ENCODE data around the gene ROCK2.
A peak's percentile ranks its signal among the peaks of the same experiment; 100 is the strongest.
"Not testable (repeated sequence)": the region's sequence is repeated elsewhere in the genome, so short reads cannot be mapped to it uniquely, and the experiment has no call there.

The ROCK2 gene

DNA sequence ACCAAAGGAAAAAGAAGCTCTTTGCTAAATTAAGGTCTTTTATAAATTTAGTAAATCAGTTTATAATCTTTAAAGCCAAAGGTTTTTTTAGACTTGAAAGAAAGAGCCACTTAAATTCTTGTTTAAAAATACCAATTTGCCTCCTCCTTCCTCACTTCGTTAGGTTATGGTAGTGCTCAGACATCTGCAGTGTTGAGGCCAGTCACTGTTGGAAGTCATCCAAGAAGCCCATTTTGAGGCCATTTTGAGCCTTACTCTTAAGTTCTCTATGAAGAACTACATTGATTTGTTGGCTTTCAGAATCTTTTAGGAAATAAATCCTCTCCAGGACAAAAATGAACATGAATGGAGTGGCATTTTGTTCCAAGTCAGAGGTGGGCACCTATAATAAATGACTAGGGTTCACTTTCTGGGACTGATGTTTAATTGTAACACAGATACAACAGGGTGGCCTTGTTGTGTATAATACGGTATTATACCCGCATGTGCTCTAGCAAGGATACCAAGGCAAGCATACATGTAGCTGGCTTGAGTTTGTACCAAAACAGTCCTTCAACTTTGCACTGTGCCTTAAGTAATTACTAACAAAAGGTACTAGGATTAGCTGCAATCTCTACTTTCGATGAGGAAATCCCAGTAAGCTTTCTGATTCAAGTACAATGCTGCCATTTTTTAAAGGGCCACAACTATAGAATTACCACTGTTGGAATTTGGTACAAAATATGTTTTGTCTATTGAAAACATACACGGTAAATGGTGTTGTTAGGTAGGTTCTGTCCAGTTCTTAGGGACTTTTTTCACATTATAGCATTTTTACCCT lies 166.4 kb downstream of the ROCK2 start:
- DNase-seq (ENCODE audit: low read depth) = no peak

DNA sequence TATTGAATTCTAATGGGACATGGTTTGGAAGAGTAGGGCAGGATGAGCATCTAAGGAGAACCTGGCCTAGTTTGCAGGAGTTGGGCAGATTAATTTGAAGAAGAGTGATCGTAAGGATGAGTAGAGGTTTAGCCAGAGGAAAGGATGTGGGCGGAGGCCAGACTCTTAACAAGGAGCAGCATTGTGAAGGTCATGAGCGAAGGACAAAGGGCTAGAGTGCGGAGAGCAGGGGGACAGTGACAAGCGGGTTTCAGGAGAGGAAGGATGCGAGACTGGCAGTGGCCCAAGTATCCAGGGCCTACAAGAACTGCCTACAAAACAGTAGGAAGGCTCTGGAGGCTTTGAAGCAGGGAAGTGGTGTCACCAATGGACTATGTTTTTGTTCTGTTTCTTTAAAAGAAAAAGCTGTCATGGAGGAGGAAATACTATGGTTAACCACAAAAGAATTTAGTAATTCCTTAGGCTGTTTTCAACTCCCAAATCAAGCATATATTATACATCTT lies 169.1 kb downstream of the ROCK2 start:
- no peak for DNase-seq (ENCODE audit: low read depth)

GRCh38 chr2:11174222-11174621 lies 170.2 kb downstream of the ROCK2 start:
- no peak for DNase-seq (ENCODE audit: low read depth)

GRCh38 chr2:11169333-11169732 lies 175.1 kb downstream of the ROCK2 start:
- DNase-seq (ENCODE audit: low read depth) = no peak

DNA sequence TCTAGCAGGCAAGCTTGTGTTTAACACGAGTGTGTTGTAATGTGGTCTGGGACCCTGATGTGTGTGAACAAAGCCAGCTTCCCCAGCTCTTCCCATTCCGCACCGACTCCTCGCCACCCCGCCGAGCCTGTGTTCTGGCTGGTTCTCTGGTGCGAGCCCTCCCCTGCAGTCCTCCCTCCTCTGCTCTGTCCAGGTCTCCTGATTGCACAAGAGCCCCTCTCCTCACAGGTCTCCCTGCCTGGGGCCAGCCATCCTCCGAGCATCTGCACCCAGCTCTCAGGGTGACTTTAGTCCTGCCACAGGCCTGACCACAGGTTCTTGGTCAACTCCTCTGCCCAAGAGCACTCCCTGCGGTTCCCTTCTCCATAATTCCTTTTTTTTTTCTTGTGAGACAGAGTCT lies 175.9 kb downstream of the ROCK2 start:
- DNase-seq (ENCODE audit: low read depth) = no peak

DNA sequence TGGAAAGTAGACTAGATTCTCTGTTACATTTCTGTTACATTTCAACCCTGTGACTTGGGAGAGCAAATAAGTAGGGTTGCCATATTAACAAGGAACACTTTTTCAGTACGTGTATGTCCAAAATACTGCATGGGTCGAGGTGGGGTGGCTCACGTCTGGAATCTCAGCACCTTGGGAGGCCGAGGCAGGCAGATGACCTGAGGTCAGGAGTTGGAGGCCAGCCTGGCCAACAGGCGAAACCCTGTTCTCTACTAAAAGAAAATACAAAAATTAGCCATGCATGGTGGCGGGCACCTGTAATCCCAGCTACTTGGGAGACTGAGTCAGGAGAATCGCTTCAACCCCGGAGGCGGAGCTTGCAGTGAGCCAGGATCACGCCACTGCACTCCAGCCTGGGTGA lies 178.0 kb downstream of the ROCK2 start:
- DNase-seq (ENCODE audit: low read depth) = no peak

- DNase-seq (ENCODE audit: low read depth) = not testable (repeated sequence)
These were observed 179.4 kb downstream of the ROCK2 start for GRCh38 chr2:11165046-11165445.

GRCh38 chr2:11163439-11164317 lies 180.8 kb downstream of the ROCK2 start:
- DNase-seq (ENCODE audit: low read depth) = no peak

GRCh38 chr2:11161747-11162146 lies 182.7 kb downstream of the ROCK2 start:
- no peak for DNase-seq (ENCODE audit: low read depth)

DNA sequence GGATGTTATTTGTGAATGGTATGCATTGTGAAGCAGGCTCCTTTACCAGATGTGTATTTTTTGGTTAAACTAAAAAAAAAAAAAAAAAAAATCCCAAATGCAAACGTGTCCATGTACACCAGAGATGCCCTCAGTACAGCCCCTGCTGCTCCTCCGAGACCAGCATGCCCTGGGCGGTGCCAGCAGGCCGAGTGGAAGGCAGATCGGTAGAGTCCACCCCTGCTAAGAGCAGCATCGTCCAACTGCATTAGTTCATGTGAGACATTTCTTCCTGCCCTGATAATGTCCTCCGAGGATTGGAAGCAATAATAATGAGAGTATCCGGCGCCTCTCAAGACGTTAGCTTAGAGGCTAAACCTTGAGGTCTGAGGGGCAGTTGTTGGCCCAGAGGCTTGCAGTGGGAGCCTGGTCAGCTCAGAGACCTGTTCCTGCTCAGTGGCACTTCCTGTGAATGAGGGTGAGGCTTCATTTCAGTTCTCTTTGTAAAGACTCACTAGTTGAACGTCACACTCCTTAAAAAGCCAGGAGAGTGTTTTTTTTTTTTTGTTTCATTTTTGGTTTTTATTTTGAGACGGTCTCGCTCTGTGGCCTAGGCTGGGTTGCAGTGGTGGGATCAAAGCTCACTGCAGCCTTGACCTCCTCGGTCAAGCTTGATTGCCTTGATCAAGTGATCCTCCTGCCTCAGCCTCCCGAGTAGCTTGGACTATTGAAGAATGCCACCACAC lies 183.5 kb downstream of the ROCK2 start:
- no peak for DNase-seq (ENCODE audit: low read depth)

DNA sequence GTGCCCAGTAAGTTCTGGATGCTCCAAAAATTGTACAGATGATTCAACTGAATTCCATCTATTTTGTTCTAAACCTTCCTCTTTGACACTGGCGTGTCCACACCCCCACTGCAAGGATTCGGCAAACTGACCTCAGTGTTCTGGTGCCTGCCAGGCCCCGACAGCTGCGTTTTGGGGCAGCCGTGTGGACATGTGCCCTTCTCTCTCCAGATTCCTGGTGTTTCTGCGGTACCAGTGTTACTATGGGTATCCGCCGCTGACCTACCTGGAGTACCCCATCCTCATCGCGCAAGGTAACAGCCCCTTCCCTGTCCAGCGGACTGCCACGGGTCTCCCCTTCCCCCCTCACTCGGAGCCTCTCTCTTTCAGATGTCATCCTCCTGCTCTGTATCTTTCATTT lies 184.2 kb downstream of the ROCK2 start:
- no peak for DNase-seq (ENCODE audit: low read depth)

DNA sequence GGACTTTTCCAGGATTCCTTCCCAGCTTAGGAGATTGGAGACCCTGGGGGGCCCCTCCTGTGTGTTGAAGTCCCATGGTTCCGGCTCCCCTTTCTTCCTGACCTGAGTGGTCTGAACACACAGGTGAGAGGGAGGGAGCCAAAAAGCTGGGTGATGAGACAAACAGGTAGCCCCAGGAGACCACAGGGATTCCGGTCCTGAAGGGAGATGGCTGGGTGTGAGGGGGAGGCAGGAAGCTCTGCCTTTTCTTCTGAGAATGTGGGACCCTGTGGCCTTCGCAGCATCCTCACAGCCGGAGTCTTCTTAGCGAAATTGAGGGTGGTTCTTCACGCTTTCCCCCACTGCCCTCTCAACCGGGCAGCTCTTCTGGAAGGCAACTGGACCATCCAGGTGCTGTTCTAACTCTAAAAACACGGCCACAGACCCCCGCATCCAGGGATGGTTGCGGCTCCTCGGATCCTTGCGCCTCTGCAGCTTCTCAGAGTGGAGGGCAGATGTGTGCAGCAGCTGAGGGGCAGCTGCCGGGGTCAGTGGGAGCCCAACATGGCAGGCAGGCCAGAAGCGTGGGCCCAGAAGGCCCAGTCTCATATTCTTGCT lies 184.8 kb downstream of the ROCK2 start:
- no peak for DNase-seq (ENCODE audit: low read depth)

DNA sequence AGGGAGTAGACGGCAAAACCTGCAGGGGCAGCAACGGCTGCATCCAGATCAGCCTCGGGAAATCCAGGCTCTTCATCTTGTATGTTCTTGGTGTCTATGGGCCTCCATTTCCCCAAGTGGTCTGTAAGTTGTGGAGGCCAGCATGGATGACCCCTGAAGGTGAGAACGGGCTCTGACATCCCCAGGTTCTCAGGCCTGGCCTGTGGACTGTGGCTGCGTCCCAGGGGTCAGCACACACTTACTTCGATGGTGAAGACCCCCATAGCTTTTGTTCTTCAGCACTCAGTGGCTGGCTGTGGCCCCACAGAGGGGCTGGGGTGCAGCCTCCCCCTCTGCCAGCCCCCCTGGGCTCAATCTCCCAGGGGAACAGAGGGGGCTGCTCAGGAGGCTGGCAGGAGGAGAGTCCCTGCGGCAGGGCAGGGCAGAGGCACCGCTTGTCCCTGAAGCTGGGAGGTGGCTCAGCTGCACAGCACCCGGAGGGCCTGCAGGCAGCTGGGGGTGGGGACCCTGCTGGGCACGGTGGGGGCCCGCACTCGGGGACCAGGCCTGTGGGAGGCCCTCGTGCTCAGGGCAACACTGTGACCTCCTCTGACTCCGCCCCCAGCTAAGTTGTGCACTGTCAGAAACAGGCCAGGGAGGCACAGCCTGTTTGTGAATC lies 185.4 kb downstream of the ROCK2 start:
- no peak for DNase-seq (ENCODE audit: low read depth)

DNA sequence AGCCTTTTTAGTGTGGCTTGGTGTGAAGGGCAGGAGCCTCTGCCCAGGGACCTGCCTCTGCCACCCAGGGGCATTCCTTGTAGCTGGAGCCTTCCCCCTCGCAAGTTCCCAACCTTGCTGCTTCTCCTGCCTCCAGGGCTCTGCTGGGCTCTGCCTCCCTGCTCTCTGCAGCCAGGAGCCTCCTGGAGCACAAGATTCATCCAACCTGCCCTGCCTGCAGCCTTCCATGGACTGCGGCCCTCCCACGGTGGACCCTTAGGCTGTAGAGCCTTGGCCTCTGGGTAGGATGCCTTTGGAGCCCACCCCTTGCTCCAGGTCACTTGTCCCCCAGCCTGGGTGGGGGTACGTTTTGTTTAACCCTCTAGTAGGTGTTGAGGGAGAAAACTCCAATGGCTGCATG lies 186.7 kb downstream of the ROCK2 start:
- DNase-seq (ENCODE audit: low read depth) = no peak

DNA sequence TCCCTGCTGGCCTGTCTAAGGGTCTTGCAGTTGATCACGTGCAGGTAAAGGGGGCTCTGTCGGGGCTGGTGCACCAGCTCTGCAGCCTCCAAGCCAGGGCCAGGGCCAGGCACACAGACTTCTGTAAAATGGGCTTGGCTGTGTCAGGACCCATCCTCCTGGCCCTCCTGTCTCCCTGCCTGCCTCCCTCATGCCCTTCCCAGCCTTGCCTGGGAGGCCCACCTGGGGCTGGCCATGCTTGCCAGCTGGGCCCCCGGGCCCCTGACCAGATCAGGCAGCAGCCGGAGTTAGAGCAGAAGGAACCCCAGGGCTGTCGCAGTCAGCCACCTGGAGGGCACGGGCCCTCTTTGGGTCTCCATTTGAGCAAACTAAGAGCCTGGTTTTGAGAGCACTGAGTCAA lies 187.1 kb downstream of the ROCK2 start:
- no peak for DNase-seq (ENCODE audit: low read depth)

DNA sequence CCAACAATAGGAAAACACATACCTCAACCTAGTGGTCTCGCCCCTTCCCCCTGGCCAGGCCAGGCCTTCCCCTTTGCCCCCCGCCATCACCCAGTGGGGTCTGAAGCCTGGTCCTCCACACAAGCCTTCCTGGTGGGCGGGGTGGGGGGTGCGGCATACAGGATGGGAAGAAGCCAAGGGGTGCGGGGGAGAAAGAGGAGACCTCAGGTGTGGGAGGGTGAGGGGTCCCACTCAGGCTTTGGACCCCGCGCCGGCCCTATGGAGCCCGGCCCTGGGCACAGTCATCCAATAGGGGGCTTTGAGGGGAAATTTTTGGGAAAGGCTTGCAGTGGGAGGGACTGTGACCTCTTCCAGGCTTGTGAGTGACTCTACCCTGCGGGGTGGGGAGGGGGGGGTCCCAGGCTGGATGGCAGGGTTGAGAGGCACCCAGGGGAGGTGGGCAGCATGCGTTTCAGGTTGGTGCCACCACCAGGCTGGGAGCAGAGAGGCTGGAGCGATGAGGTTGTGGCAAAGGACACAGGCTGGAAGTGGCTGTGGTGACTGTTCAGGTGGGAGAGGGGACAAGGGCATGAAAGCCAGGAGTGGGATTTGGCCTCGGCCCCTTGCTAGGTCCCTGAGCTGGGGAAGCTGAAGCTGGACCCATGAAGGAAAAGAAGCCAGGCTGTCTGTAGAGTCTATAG lies 187.9 kb downstream of the ROCK2 start:
- no peak for DNase-seq (ENCODE audit: low read depth)

DNA sequence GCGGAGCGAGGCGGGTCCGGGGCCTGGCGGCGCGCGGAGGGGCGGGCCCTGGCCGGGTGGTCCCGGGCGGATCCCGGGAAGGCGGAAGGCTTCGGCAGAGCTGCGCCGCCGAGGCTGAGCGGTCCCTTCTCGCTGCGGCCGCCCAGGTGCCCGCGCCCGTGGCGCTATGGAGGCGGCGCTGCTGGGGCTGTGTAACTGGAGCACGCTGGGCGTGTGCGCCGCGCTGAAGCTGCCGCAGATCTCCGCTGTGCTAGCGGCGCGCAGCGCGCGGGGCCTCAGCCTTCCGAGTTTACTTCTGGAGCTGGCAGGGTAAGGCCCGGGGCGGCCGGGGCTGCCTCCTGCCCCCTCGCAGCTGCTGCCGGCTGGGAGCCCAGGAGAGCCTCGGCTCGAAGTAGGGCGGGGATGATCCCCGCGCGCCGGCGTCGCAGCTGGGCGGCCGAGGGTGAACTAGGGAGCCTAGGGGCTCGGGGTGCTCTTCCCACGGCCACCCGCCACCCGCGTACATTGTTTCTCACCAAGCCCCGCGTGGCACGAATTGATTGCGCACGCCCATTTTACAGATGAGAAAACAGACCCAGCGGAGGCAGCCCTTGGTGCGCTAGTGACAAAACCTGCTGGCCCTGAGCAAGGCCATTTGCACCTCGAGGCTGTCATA lies 188.9 kb downstream of the ROCK2 start, which contains the start of gene SLC66A3:
Gene SLC66A3 (plus strand): TSS at position 87 of the 655 bp plus-strand sequence. CDS start 80 bp downstream, at position 167.
- no peak for DNase-seq (ENCODE audit: low read depth)

GRCh38 chr2:11154923-11155380 lies 189.5 kb downstream of the ROCK2 start:
- peak; percentile 97 for DNase-seq (ENCODE audit: low read depth)

- DNase-seq (ENCODE audit: low read depth) = no peak
These were observed 190.2 kb downstream of the ROCK2 start for GRCh38 chr2:11154016-11154922.

Measured in activated T-helper 1 cell treated with Interleukin-2 at 50 U/mL for 16 hours (primary cell).